Measurements from ENCODE around the gene XCL1.

- TF ChIP-seq RAD21 (IDR thresholded peaks at IDR 0.05; ENCODE audit: low read depth) (no peak), TAF1 (IDR thresholded peaks at IDR 0.05; ENCODE audit: low read depth) (no peak), TEAD4 (IDR thresholded peaks at IDR 0.05) (no peak)
These were observed 21.7 kb downstream of the XCL1 start for GRCh38 chr1:168598125-168598524.

Measured in Ishikawa (cell line).